GM04503 (cell line): ENCODE measurements around the gene CSNK2A2.
A peak's percentile ranks its signal among the peaks of the same experiment; 100 is the strongest.

ENCODE experiments used
- DNase-seq: peaks from one replicate; pipeline ENCODE4 v3.0.0-alpha.2; 2012; ENCODE audit warnings: low read depth

CSNK2A2 gene

GRCh38 chr16:58138852-58139251 is 59.1 kb downstream of the CSNK2A2 start:
- no peak for DNase-seq

GRCh38 chr16:58137581-58137980 is 60.3 kb downstream of the CSNK2A2 start:
- DNase-seq = no peak

GRCh38 chr16:58129097-58129936 is 68.6 kb downstream of the CSNK2A2 start, which contains the start of gene CFAP20:
CFAP20 (minus strand) TSS chr16:58129381; CDS start chr16:58129115, 266 bp downstream.
- DNase-seq = peak; percentile 99

- DNase-seq = no peak
Observed at GRCh38 chr16:58128711-58129096, 69.2 kb downstream of the CSNK2A2 start.

GRCh38 chr16:58128181-58128631 is 69.7 kb downstream of the CSNK2A2 start:
- no peak for DNase-seq

- no peak for DNase-seq
Observed at GRCh38 chr16:58127634-58128033, 70.3 kb downstream of the CSNK2A2 start.

- peak; percentile 65 for DNase-seq
Observed at GRCh38 chr16:58127033-58127556, 70.8 kb downstream of the CSNK2A2 start.

- DNase-seq = no peak
Observed at GRCh38 chr16:58126451-58126961, 71.4 kb downstream of the CSNK2A2 start.

GRCh38 chr16:58125781-58126335 is 72.0 kb downstream of the CSNK2A2 start:
- no peak for DNase-seq

GRCh38 chr16:58125041-58125440 is 72.9 kb downstream of the CSNK2A2 start:
- no peak for DNase-seq

- DNase-seq = no peak
Observed at GRCh38 chr16:58124601-58124915, 73.3 kb downstream of the CSNK2A2 start.

GRCh38 chr16:58123896-58124600 is 73.9 kb downstream of the CSNK2A2 start:
- no peak for DNase-seq

GRCh38 chr16:58121132-58121531 is 76.8 kb downstream of the CSNK2A2 start:
- DNase-seq = no peak

- no peak for DNase-seq
Observed at GRCh38 chr16:58120234-58120633, 77.7 kb downstream of the CSNK2A2 start.

GRCh38 chr16:58119509-58119845 is 78.4 kb downstream of the CSNK2A2 start:
- no peak for DNase-seq

GRCh38 chr16:58118801-58119508 is 79.0 kb downstream of the CSNK2A2 start:
- no peak for DNase-seq

- no peak for DNase-seq
Observed at GRCh38 chr16:58116529-58116928, 81.4 kb downstream of the CSNK2A2 start.

GRCh38 chr16:58116081-58116480 is 81.8 kb downstream of the CSNK2A2 start:
- DNase-seq = no peak

- no peak for DNase-seq
Observed at GRCh38 chr16:58114827-58115825, 82.8 kb downstream of the CSNK2A2 start.

GRCh38 chr16:58111302-58111627 is 86.6 kb downstream of the CSNK2A2 start:
- no peak for DNase-seq
